ENCODE measurements around the gene UNC79. TPM values are rescaled to one million over a fixed set of nuclear protein-coding genes. Genes with fewer than 3 reads are reported as not detected.

Gene UNC79
- total and polyA plus RNA-seq, 2 experiments from 2014 or later, result 0.04 TPM; not detected in 1

GRCh38 chr14:93426750-93427149 is 4.0 kb upstream of the UNC79 start:
- no peak overlapping the region for H2AFZ ChIP-seq
- no peak overlapping the region for H3K27ac ChIP-seq
- in situ Hi-C loops (cut with MboI), result no loop called here
- no peaks in the 10 kb centered on the region for H3K9me2 ChIP-seq (ENCODE audit: insufficient read depth)
- no peaks in the 10 kb centered on the region for H3K36me3 ChIP-seq (ENCODE audit: low read depth)
- peaks cover 4% of the 10 kb centered on the region for H3K9me3 ChIP-seq (ENCODE audit: low read depth)
- no peak for DNase-seq
- no peaks in the 10 kb centered on the region for H3K4me1 ChIP-seq (ENCODE audit: insufficient read depth)
- no peak for TF ChIP-seq EZH2phosphoT487 (IDR thresholded peaks at IDR 0.05; ENCODE audit: insufficient read depth, low read depth)
- no peak for TF ChIP-seq EZH2 (IDR thresholded peaks at IDR 0.05; ENCODE audit: insufficient read depth, poor library complexity, severe bottlenecking)
- peaks cover 8% of the 10 kb centered on the region for H3K27me3 ChIP-seq (replicated peaks; ENCODE audit: insufficient read depth)
- H3K4me2 ChIP-seq (ENCODE audit: unreplicated experiment), result no peak overlapping the region
- no peak overlapping the region for H3K4me3 ChIP-seq
- H3F3A ChIP-seq (ENCODE audit: insufficient read depth), result no peaks in the 10 kb centered on the region
- no peaks in the 10 kb centered on the region for H4K20me1 ChIP-seq (ENCODE audit: insufficient read depth)
- no peak overlapping the region for H3K9ac ChIP-seq
- H3K79me2 ChIP-seq (ENCODE audit: insufficient read depth), result no peaks in the 10 kb centered on the region

GRCh38 chr14:93431036-93431670 is 414 bp downstream of the UNC79 start:
- Histone ChIP-seq H3K4me3 (no peak overlapping the region), H3K9ac (no peak overlapping the region), H3K4me1 (ENCODE audit: insufficient read depth) (no peaks in the 10 kb centered on the region), H3K27ac (no peak overlapping the region), H3K4me2 (ENCODE audit: unreplicated experiment) (peak overlapping the region; percentile 28), H2AFZ (no peak overlapping the region), H4K20me1 (ENCODE audit: insufficient read depth) (no peaks in the 10 kb centered on the region), H3K27me3 (replicated peaks; ENCODE audit: insufficient read depth) (peaks cover 8% of the 10 kb centered on the region), H3F3A (ENCODE audit: insufficient read depth) (no peaks in the 10 kb centered on the region), H3K79me2 (ENCODE audit: insufficient read depth) (no peaks in the 10 kb centered on the region), H3K36me3 (ENCODE audit: low read depth) (no peaks in the 10 kb centered on the region), H3K9me3 (ENCODE audit: low read depth) (peaks cover 4% of the 10 kb centered on the region), H3K9me2 (ENCODE audit: insufficient read depth) (no peaks in the 10 kb centered on the region)
- peak; percentile 40 for DNase-seq
- in situ Hi-C loops (cut with MboI), result no loop called here
- no peak for TF ChIP-seq EZH2phosphoT487 (IDR thresholded peaks at IDR 0.05; ENCODE audit: insufficient read depth, low read depth)
- no peak for TF ChIP-seq EZH2 (IDR thresholded peaks at IDR 0.05; ENCODE audit: insufficient read depth, poor library complexity, severe bottlenecking)
- WGBS, 2 experiments (ENCODE audit: low coverage in 1 of 2, low lambda C conversion rate in 2 of 2, missing lambda C conversion rate in 2 of 2), result 5 to 7% methylated on average over 25 to 27 of the region's 27 CpGs

- no peak overlapping the region for H3K9ac ChIP-seq
- no peaks in the 10 kb centered on the region for H3K9me3 ChIP-seq (ENCODE audit: low read depth)
- H3K36me3 ChIP-seq (ENCODE audit: low read depth), result no peaks in the 10 kb centered on the region
- DNase-seq, result no peak
- no peaks in the 10 kb centered on the region for H3K4me1 ChIP-seq (ENCODE audit: insufficient read depth)
- H3K27ac ChIP-seq, result no peak overlapping the region
- in situ Hi-C loops (cut with MboI), result no loop called here
- no peaks in the 10 kb centered on the region for H3K27me3 ChIP-seq (replicated peaks; ENCODE audit: insufficient read depth)
- no peaks in the 10 kb centered on the region for H3F3A ChIP-seq (ENCODE audit: insufficient read depth)
- no peaks in the 10 kb centered on the region for H4K20me1 ChIP-seq (ENCODE audit: insufficient read depth)
- H2AFZ ChIP-seq, result no peak overlapping the region
- H3K79me2 ChIP-seq (ENCODE audit: insufficient read depth), result no peaks in the 10 kb centered on the region
- WGBS, 2 experiments (ENCODE audit: low coverage in 1 of 2, low lambda C conversion rate in 2 of 2, missing lambda C conversion rate in 2 of 2), result 5 to 8% methylated on average over 1 of the region's 1 CpG
- H3K9me2 ChIP-seq (ENCODE audit: insufficient read depth), result no peaks in the 10 kb centered on the region
- H3K4me3 ChIP-seq, result no peak overlapping the region
- no peak overlapping the region for H3K4me2 ChIP-seq (ENCODE audit: unreplicated experiment)
- TF ChIP-seq EZH2phosphoT487 (IDR thresholded peaks at IDR 0.05; ENCODE audit: insufficient read depth, low read depth) (no peak), EZH2 (IDR thresholded peaks at IDR 0.05; ENCODE audit: insufficient read depth, poor library complexity, severe bottlenecking) (no peak)
Measured at GRCh38 chr14:93454224-93454623, 23.5 kb downstream of the UNC79 start.

GRCh38 chr14:93456356-93456755 is 25.6 kb downstream of the UNC79 start:
- H3K4me2 ChIP-seq (ENCODE audit: unreplicated experiment), result no peak overlapping the region
- in situ Hi-C loops (cut with MboI), result no loop called here
- no peaks in the 10 kb centered on the region for H4K20me1 ChIP-seq (ENCODE audit: insufficient read depth)
- no peak overlapping the region for H3K4me3 ChIP-seq
- H3K9ac ChIP-seq, result no peak overlapping the region
- no peaks in the 10 kb centered on the region for H3K9me2 ChIP-seq (ENCODE audit: insufficient read depth)
- DNase-seq, result no peak
- H3F3A ChIP-seq (ENCODE audit: insufficient read depth), result no peaks in the 10 kb centered on the region
- H3K4me1 ChIP-seq (ENCODE audit: insufficient read depth), result no peaks in the 10 kb centered on the region
- no peak overlapping the region for H2AFZ ChIP-seq
- no peaks in the 10 kb centered on the region for H3K79me2 ChIP-seq (ENCODE audit: insufficient read depth)
- H3K27ac ChIP-seq, result no peak overlapping the region
- no peaks in the 10 kb centered on the region for H3K9me3 ChIP-seq (ENCODE audit: low read depth)
- H3K36me3 ChIP-seq (ENCODE audit: low read depth), result no peaks in the 10 kb centered on the region
- TF ChIP-seq EZH2phosphoT487 (IDR thresholded peaks at IDR 0.05; ENCODE audit: insufficient read depth, low read depth) (no peak), EZH2 (IDR thresholded peaks at IDR 0.05; ENCODE audit: insufficient read depth, poor library complexity, severe bottlenecking) (no peak)
- no peaks in the 10 kb centered on the region for H3K27me3 ChIP-seq (replicated peaks; ENCODE audit: insufficient read depth)

GRCh38 chr14:93458234-93458633 is 27.5 kb downstream of the UNC79 start:
- Histone ChIP-seq H3K27ac (no peak overlapping the region), H3K4me2 (ENCODE audit: unreplicated experiment) (no peak overlapping the region), H3K4me3 (no peak overlapping the region), H3K4me1 (ENCODE audit: insufficient read depth) (no peaks in the 10 kb centered on the region), H4K20me1 (ENCODE audit: insufficient read depth) (no peaks in the 10 kb centered on the region), H3K9me2 (ENCODE audit: insufficient read depth) (no peaks in the 10 kb centered on the region), H3K9ac (no peak overlapping the region), H3K9me3 (ENCODE audit: low read depth) (no peaks in the 10 kb centered on the region), H3K79me2 (ENCODE audit: insufficient read depth) (no peaks in the 10 kb centered on the region), H2AFZ (no peak overlapping the region), H3K27me3 (replicated peaks; ENCODE audit: insufficient read depth) (no peaks in the 10 kb centered on the region), H3F3A (ENCODE audit: insufficient read depth) (no peaks in the 10 kb centered on the region), H3K36me3 (ENCODE audit: low read depth) (no peaks in the 10 kb centered on the region)
- WGBS, 2 experiments (ENCODE audit: low coverage in 1 of 2, low lambda C conversion rate in 2 of 2, missing lambda C conversion rate in 2 of 2), result 13 to 27% methylated on average over 1 of the region's 1 CpG
- no peak for TF ChIP-seq EZH2 (IDR thresholded peaks at IDR 0.05; ENCODE audit: insufficient read depth, poor library complexity, severe bottlenecking)
- no peak for TF ChIP-seq EZH2phosphoT487 (IDR thresholded peaks at IDR 0.05; ENCODE audit: insufficient read depth, low read depth)
- in situ Hi-C loops (cut with MboI), result no loop called here
- no peak for DNase-seq
